ENCODE measurements around the gene PTMA.
"Not testable (repeated sequence)": the region's sequence is repeated elsewhere in the genome, so short reads cannot be mapped to it uniquely, and the experiment has no call there.

The PTMA gene

GRCh38 chr2:231727621-231728020 lies 19.3 kb downstream of the PTMA start:
- H3K4me3 ChIP-seq (ENCODE audit: severe bottlenecking), result no peak overlapping the region
- no peaks in the 10 kb centered on the region for H3K36me3 ChIP-seq (ENCODE audit: low read depth)
- DNase-seq (ENCODE audit: low spot score) (no peak), ATAC-seq (ENCODE audit: low read depth) (no peak)
- no peaks in the 10 kb centered on the region for H3K27me3 ChIP-seq (ENCODE audit: insufficient read depth, poor library complexity, severe bottlenecking)
- H3K4me1 ChIP-seq (ENCODE audit: insufficient read depth, poor library complexity, severe bottlenecking), result no peaks in the 10 kb centered on the region
- H3K27ac ChIP-seq (ENCODE audit: poor library complexity, severe bottlenecking), result no peak overlapping the region
- no peaks in the 10 kb centered on the region for H3K9me3 ChIP-seq (ENCODE audit: severe bottlenecking)
- no peak for TF ChIP-seq CTCF (IDR thresholded peaks at IDR 0.05; ENCODE audit: poor library complexity, severe bottlenecking)

GRCh38 chr2:231732604-231733003 lies 24.3 kb downstream of the PTMA start:
- Histone ChIP-seq H3K36me3 (ENCODE audit: low read depth) (no peaks in the 10 kb centered on the region), H3K27ac (ENCODE audit: poor library complexity, severe bottlenecking) (no peak overlapping the region), H3K9me3 (ENCODE audit: severe bottlenecking) (no peaks in the 10 kb centered on the region), H3K4me1 (ENCODE audit: insufficient read depth, poor library complexity, severe bottlenecking) (no peaks in the 10 kb centered on the region), H3K4me3 (ENCODE audit: severe bottlenecking) (no peak overlapping the region), H3K27me3 (ENCODE audit: insufficient read depth, poor library complexity, severe bottlenecking) (no peaks in the 10 kb centered on the region)
- TF ChIP-seq CTCF (IDR thresholded peaks at IDR 0.05; ENCODE audit: poor library complexity, severe bottlenecking), result peak; percentile 7
- ATAC-seq (ENCODE audit: low read depth), result no peak
- DNase-seq (ENCODE audit: low spot score), result no peak

GRCh38 chr2:231737761-231738160 lies 29.4 kb downstream of the PTMA start:
- ATAC-seq (ENCODE audit: low read depth) (no peak), DNase-seq (ENCODE audit: low spot score) (no peak)
- no peak for TF ChIP-seq CTCF (IDR thresholded peaks at IDR 0.05; ENCODE audit: poor library complexity, severe bottlenecking)
- Histone ChIP-seq H3K27ac (ENCODE audit: poor library complexity, severe bottlenecking) (no peak overlapping the region), H3K36me3 (ENCODE audit: low read depth) (no peaks in the 10 kb centered on the region), H3K27me3 (ENCODE audit: insufficient read depth, poor library complexity, severe bottlenecking) (no peaks in the 10 kb centered on the region), H3K9me3 (ENCODE audit: severe bottlenecking) (no peaks in the 10 kb centered on the region), H3K4me3 (ENCODE audit: severe bottlenecking) (no peak overlapping the region), H3K4me1 (ENCODE audit: insufficient read depth, poor library complexity, severe bottlenecking) (no peaks in the 10 kb centered on the region)

GRCh38 chr2:231743376-231744116 lies 35.2 kb downstream of the PTMA start:
- DNase-seq (ENCODE audit: low spot score), result no peak
- no peak for TF ChIP-seq CTCF (IDR thresholded peaks at IDR 0.05; ENCODE audit: poor library complexity, severe bottlenecking)
- Histone ChIP-seq H3K36me3 (ENCODE audit: low read depth) (no peaks in the 10 kb centered on the region), H3K4me3 (ENCODE audit: severe bottlenecking) (no peak overlapping the region), H3K9me3 (ENCODE audit: severe bottlenecking) (no peaks in the 10 kb centered on the region), H3K27ac (ENCODE audit: poor library complexity, severe bottlenecking) (no peak overlapping the region), H3K27me3 (ENCODE audit: insufficient read depth, poor library complexity, severe bottlenecking) (no peaks in the 10 kb centered on the region), H3K4me1 (ENCODE audit: insufficient read depth, poor library complexity, severe bottlenecking) (no peaks in the 10 kb centered on the region)
- no peak for ATAC-seq (ENCODE audit: low read depth)

GRCh38 chr2:231745303-231746038 lies 37.1 kb downstream of the PTMA start:
- Histone ChIP-seq H3K9me3 (ENCODE audit: severe bottlenecking) (no peaks in the 10 kb centered on the region), H3K27me3 (ENCODE audit: insufficient read depth, poor library complexity, severe bottlenecking) (no peaks in the 10 kb centered on the region), H3K4me1 (ENCODE audit: insufficient read depth, poor library complexity, severe bottlenecking) (no peaks in the 10 kb centered on the region), H3K36me3 (ENCODE audit: low read depth) (no peaks in the 10 kb centered on the region), H3K27ac (ENCODE audit: poor library complexity, severe bottlenecking) (no peak overlapping the region), H3K4me3 (ENCODE audit: severe bottlenecking) (no peak overlapping the region)
- DNase-seq (ENCODE audit: low spot score) (no peak), ATAC-seq (ENCODE audit: low read depth) (no peak)
- no peak for TF ChIP-seq CTCF (IDR thresholded peaks at IDR 0.05; ENCODE audit: poor library complexity, severe bottlenecking)

- ATAC-seq (ENCODE audit: low read depth); H3K4me1 ChIP-seq (ENCODE audit: insufficient read depth, poor library complexity, severe bottlenecking); H3K9me3 ChIP-seq (ENCODE audit: severe bottlenecking); H3K27me3 ChIP-seq (ENCODE audit: insufficient read depth, poor library complexity, severe bottlenecking); H3K27ac ChIP-seq (ENCODE audit: poor library complexity, severe bottlenecking); DNase-seq (ENCODE audit: low spot score); H3K4me3 ChIP-seq (ENCODE audit: severe bottlenecking); H3K36me3 ChIP-seq (ENCODE audit: low read depth): not testable (repeated sequence)
These were observed 40.0 kb downstream of the PTMA start for GRCh38 chr2:231748153-231748896.
